Liver (tissue), 3 donors: Measurements from ENCODE around the gene GBGT1.

Experiments used
- ATF3 ChIP-seq: IDR thresholded peaks from 2 replicates; pipeline ENCODE4 v1.6.1; 2016; ENCODE audit warnings: antibody characterized with exemption
- CTCF ChIP-seq: fragments of 150-350 bp; IDR thresholded peaks from 2 replicates; pipeline ENCODE4 v1.5.1; 2017; ENCODE audit warnings: improper control_type of control experiment, low read depth, low read length; ENCODE audit not compliant: missing input control
- JUND ChIP-seq, 2 donors: IDR thresholded peaks; 2 replicates each; pipeline ENCODE4 v1.6.1; 2016; ENCODE audit warnings: antibody characterized with exemption in 2 of 2
- MAX ChIP-seq: IDR thresholded peaks from 2 replicates; pipeline ENCODE4 v1.6.1; 2016; ENCODE audit warnings: antibody characterized with exemption
- SP1 ChIP-seq: IDR thresholded peaks from 2 replicates; pipeline ENCODE4 v1.6.1; 2018; ENCODE audit warnings: antibody characterized with exemption, mild to moderate bottlenecking
- TAF1 ChIP-seq: conservative IDR thresholded peaks from 2 replicates; pipeline ENCODE4 v1.6.1; 2016; ENCODE audit warnings: antibody characterized with exemption, mild to moderate bottlenecking
- YY1 ChIP-seq: IDR thresholded peaks from 2 replicates; pipeline ENCODE4 v1.6.1; 2016; ENCODE audit warnings: antibody characterized with exemption, mild to moderate bottlenecking
- ZBTB33 ChIP-seq: IDR thresholded peaks from 2 replicates; pipeline ENCODE4 v1.6.1; 2016; ENCODE audit warnings: antibody characterized with exemption
- donor health status: healthy.
- donor health status: healthy.

- peak; percentile 6 for TF ChIP-seq CTCF
- no peak for TF ChIP-seq YY1
- TF ChIP-seq ATF3 = no peak
- TF ChIP-seq SP1 = peak; percentile 21
- TF ChIP-seq MAX = no peak
- no peak for TF ChIP-seq ZBTB33
- no peak for TF ChIP-seq JUND (IDR thresholded peaks at IDR 0.05)
- no peak for TF ChIP-seq TAF1
Measured at GRCh38 chr9:133149130-133150015, 14.3 kb downstream of the GBGT1 start.
